ENCODE measurements around the gene LINGO1. TPM values are rescaled to one million over a fixed set of nuclear protein-coding genes. Genes with fewer than 3 reads are reported as not detected.

The LINGO1 gene
- total RNA-seq, 2 experiments from 2014 or later, result not detected

Other genes starting within 250 kb of the LINGO1 start
- 10 to 100 TPM; 26.5 to 27.0 TPM for gene PEAK1, start 212.8 kb downstream of the LINGO1 start, total RNA-seq
- gene HMG20A, start 212.0 kb downstream of the LINGO1 start, total RNA-seq, result 10 to 100 TPM; 45.9 to 59.1 TPM

All from activated CD4-positive, alpha-beta T cell treated with anti-CD3 and anti-CD28 coated beads for 36 hours (primary cell).